C4-2B (cell line): Measurements from ENCODE around the gene YPEL5.
A peak's percentile ranks its signal among the peaks of the same experiment; 100 is the strongest.
"Not testable (repeated sequence)": the region's sequence is repeated elsewhere in the genome, so short reads cannot be mapped to it uniquely, and the experiment has no call there.

Experiments used
- H3K27ac ChIP-seq: fragments of 450-650 bp; 2 replicates; pipeline ENCODE4 v1.5.1; 2017
- ZFX ChIP-seq: fragments of 450-650 bp; IDR thresholded peaks from 2 replicates; pipeline ENCODE4 v1.6.1; 2017
- TF ChIP-seq, protein P1 (sequence below): fragments of 450-650 bp; conservative IDR thresholded peaks from 2 replicates; pipeline ENCODE4 v1.5.1; 2017; ENCODE audit warnings: mild to moderate bottlenecking

Gene YPEL5

DNA sequence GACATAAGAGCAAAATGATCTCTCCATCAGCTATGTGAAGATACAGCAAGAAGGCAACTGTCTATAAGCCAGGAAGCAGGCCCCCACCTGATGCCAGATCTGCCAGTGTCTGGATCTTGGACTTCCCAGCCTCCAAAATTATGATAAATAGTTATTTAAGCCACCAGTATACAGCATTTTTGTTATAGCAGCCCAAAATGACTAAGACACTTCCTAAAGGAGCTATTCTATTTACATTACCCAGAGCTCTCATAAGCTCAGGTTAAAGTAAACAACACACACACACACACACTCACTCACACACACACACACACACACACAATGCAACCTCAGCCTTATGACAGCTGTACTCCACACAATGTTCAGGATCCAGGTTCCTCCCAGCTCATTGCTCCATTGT lies 5.7 kb upstream of the YPEL5 start:
- no peak overlapping the region for H3K27ac ChIP-seq
- TF ChIP-seq, protein P1, sequence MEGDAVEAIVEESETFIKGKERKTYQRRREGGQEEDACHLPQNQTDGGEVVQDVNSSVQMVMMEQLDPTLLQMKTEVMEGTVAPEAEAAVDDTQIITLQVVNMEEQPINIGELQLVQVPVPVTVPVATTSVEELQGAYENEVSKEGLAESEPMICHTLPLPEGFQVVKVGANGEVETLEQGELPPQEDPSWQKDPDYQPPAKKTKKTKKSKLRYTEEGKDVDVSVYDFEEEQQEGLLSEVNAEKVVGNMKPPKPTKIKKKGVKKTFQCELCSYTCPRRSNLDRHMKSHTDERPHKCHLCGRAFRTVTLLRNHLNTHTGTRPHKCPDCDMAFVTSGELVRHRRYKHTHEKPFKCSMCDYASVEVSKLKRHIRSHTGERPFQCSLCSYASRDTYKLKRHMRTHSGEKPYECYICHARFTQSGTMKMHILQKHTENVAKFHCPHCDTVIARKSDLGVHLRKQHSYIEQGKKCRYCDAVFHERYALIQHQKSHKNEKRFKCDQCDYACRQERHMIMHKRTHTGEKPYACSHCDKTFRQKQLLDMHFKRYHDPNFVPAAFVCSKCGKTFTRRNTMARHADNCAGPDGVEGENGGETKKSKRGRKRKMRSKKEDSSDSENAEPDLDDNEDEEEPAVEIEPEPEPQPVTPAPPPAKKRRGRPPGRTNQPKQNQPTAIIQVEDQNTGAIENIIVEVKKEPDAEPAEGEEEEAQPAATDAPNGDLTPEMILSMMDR: no peak
- no peak for TF ChIP-seq ZFX

DNA sequence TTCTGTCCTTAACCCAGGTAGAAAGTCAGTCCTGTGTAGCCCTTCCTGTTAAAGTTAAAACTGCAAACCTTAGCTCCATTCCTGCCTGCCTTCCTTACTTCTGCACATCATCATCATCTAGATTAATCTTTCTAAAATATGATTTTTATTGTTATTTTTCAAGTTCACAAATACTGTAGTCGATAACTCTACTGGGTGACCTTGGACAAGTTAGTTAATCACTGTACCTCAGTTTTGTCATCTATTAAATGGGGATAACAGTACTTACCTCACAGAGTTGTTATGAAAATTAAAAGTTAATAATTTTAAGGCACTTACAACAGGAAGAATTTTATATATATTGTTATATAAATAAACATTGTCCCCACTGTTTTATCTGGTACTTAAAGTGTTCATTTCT lies 2.5 kb upstream of the YPEL5 start:
- H3K27ac ChIP-seq: no peak overlapping the region
- no peak for TF ChIP-seq ZFX
- TF ChIP-seq, protein P1: no peak

DNA sequence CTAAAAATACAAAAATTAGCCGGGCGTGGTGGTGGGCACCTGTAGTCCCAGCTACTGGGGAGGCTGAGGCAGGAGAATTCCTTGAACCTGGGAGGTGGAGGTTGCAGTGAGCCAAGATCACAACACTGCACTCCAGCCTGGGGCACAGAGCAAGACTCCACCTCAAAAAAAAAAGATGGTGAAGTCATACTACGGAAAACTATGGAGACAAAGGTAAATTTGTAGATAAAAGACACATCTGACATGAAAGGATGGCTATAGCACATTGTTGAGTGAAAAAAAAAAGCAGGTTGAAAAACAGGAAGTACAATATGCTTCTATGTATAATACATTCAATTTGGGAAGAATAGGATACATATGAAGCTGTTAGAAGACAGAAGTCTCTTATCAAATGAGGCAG lies 1.9 kb upstream of the YPEL5 start:
- H3K27ac ChIP-seq: not testable (repeated sequence)

DNA sequence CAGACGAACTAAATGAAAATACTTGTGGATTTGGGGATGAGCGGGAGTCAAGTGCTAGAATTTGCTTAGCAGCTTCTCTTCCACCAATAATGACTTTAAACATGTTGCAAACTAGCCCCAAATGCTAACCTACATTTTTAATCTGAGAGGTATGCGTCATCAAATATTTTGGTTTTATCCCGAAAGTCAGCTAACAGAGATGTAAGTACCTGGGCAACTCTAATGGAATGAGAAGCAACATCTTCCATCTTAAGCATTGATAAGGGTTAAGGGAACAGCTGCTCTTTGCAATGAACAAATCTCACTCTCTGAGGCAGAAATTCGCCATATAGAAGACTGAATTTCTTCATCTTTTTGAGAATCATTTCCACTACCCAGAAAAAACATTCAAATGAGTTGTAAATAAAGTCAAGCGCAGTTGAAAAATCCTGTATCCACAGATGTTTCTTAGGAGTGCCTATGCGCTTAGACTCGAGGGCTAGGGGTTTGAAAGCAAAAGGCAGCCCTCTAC lies 926 bp upstream of the YPEL5 start:
- peak overlapping the region; percentile 84; the same call in 1 of the 2 replicates for H3K27ac ChIP-seq
- TF ChIP-seq, protein P1: no peak
- no peak for TF ChIP-seq ZFX

DNA sequence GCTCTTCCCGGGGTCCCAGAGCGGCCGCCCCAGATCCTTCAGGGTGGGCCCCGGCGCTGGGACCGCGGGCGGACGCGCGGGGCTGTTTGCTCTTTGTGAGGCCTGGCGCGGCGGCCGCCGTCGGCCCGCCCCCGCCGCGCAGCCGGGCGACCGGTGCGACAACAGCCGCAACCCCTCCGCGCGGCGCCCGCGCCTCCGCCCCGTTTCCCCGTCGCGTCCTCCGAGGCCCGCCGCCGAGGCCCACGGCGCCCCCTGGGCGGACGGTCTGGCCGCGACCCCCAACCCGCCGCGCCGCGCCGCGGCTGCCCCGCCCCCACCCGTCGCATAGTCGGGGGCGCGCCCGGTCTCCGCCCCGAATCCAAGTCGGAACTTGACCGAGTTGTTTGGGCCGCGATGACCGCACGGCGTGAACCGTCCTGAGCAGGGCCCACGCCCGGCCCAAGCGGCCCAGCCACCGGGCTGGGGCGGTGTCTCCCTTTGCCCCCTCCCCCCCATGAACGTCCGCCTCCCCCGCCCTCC lies 448 bp downstream of the YPEL5 start:
- TF ChIP-seq, protein P1: no peak
- peak; percentile 71 for TF ChIP-seq ZFX
- peak overlapping the region; percentile 84 for H3K27ac ChIP-seq

DNA sequence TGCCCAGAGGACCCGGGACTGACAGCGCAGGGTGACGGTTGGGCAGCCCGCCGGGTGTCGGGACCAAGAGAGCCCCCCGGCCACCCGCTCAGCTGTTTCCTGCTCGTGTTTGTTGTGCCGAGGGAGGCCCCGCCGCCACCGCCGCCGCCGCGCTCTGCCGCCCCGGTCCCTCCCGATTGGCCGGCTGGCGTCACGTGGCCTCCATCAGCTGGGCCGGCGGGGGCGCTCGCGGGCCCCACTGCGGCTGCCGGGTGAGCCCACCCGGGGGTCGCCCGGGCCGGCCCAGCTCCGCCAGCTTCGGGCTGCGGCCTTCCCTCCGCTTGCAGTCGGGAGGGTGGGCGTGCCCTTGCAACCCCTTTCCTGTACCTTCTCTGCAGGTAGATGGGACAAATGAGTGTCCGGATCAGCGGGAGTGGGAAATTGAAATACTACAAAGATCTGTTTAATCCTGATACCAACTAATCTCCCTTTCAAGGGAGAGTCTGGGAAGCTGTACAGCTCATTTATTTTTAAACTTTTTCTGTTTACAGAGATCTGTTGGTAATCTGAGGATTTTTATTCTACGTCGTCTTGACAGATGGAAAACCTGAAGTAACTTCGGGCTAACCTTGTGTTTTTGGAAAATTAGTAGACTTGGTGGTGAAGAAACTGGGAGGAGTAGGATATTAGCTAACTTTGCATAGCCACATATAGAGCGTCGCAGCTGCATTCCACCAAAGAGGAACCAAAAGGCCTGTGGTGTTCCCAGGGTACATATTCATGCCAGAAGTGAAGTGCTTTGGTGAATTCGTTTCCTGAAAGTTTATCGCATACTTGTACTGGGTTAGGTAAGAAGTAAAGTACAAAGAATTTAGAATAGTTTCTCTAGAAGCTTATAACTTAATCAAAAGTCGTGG lies 1.2 kb downstream of the YPEL5 start:
- TF ChIP-seq, protein P1: peak; percentile 78
- TF ChIP-seq ZFX: no peak; the same call in 1 of the 2 replicates
- H3K27ac ChIP-seq: peak overlapping the region; percentile 84

DNA sequence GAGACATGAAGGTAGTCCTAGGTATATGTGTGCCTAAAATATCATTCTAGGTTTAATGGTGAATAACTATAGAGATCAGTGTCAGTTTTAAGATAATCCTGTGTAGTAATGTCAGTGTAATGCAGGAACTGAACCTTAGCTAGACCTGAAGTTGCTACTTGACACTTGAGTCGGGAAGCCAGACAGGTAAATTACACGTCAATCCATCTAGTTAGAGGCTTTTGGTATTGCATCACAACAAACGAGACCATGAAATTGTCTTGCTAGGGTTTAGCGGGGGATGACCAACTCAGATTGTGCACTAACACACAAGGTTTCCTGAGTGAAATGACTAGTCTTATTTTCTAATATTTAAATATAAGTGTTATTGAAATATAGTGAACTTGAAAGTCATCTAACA lies 2.0 kb downstream of the YPEL5 start:
- TF ChIP-seq ZFX: no peak
- TF ChIP-seq, protein P1: no peak
- no peak overlapping the region for H3K27ac ChIP-seq
